HFF-Myc (cell line): Measurements from ENCODE around the gene MRPL55.
"Not testable (repeated sequence)": the region's sequence is repeated elsewhere in the genome, so short reads cannot be mapped to it uniquely, and the experiment has no call there.

Source experiments
- DNase-seq: peaks from one replicate; pipeline ENCODE4 v3.0.0-alpha.2; 2011; ENCODE audit warnings: low read depth; ENCODE audit errors: extremely low read depth
- H3K4me3 ChIP-seq: replicated peaks from 2 replicates; pipeline ENCODE4 v1.5.1; 2011; ENCODE audit warnings: low read depth, mild to moderate bottlenecking, control low read depth, low read length
- TF ChIP-seq, protein P1 (sequence below): IDR thresholded peaks from 2 replicates; pipeline ENCODE4 v1.5.1; 2012; ENCODE audit warnings: mild to moderate bottlenecking, low read depth, low read length, control low read depth; ENCODE audit errors: missing control alignments

Gene MRPL55

GRCh38 chr1:228120351-228120750, 11.3 kb upstream of the MRPL55 start:
- no peak for DNase-seq
- TF ChIP-seq, protein P1, sequence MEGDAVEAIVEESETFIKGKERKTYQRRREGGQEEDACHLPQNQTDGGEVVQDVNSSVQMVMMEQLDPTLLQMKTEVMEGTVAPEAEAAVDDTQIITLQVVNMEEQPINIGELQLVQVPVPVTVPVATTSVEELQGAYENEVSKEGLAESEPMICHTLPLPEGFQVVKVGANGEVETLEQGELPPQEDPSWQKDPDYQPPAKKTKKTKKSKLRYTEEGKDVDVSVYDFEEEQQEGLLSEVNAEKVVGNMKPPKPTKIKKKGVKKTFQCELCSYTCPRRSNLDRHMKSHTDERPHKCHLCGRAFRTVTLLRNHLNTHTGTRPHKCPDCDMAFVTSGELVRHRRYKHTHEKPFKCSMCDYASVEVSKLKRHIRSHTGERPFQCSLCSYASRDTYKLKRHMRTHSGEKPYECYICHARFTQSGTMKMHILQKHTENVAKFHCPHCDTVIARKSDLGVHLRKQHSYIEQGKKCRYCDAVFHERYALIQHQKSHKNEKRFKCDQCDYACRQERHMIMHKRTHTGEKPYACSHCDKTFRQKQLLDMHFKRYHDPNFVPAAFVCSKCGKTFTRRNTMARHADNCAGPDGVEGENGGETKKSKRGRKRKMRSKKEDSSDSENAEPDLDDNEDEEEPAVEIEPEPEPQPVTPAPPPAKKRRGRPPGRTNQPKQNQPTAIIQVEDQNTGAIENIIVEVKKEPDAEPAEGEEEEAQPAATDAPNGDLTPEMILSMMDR = no peak
- no peak overlapping the region for H3K4me3 ChIP-seq

GRCh38 chr1:228118040-228118439, 8.9 kb upstream of the MRPL55 start:
- TF ChIP-seq, protein P1 = no peak
- H3K4me3 ChIP-seq = no peak overlapping the region

GRCh38 chr1:228117335-228117734, 8.2 kb upstream of the MRPL55 start:
- no peak overlapping the region for H3K4me3 ChIP-seq
- DNase-seq = no peak
- TF ChIP-seq, protein P1 = no peak

More at GRCh38 chr1:228118040-228118439, 8.9 kb upstream of the MRPL55 start:
- no peak for DNase-seq

- H3K4me3 ChIP-seq = no peak overlapping the region
- no peak for DNase-seq
- TF ChIP-seq, protein P1 = no peak
Observed at GRCh38 chr1:228114827-228115226, 5.7 kb upstream of the MRPL55 start.

- TF ChIP-seq, protein P1 = no peak
- DNase-seq = no peak
Observed at GRCh38 chr1:228112617-228113016, 3.5 kb upstream of the MRPL55 start.

DNA sequence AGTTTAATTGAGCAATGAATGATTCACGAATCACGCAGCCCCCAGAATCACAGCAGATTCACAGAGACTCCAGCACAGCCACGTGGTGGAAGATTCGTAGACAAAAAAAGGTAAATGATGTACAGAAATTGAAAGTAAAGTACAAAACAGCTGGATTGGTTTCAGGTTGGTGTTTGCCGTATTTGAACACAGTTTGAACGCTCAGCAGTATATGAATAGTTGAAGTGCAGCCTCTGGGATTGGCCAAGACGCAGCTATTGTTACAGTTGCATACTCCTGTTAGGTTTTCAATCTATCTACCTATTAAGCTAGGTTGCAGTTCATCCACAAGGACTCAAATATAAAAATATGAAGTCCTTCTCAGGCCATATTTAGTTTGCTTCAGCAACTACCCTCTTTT, 3.1 kb upstream of the MRPL55 start:
- no peak for DNase-seq
- TF ChIP-seq, protein P1 = no peak
- no peak overlapping the region for H3K4me3 ChIP-seq

More at GRCh38 chr1:228112617-228113016, 3.5 kb upstream of the MRPL55 start:
- H3K4me3 ChIP-seq = no peak overlapping the region

GRCh38 chr1:228111315-228111714, 2.2 kb upstream of the MRPL55 start:
- H3K4me3 ChIP-seq, DNase-seq: not testable (repeated sequence)
